HG02885 (cell line): ENCODE data around the gene FHOD3.

Source experiments
- ATAC-seq: cut with Tn5 transposase; IDR thresholded peaks from one replicate; pipeline ENCODE4 v1.9.1; 2021; ENCODE audit warnings: mild to moderate bottlenecking; ENCODE audit not compliant: unreplicated experiment, poor library complexity

FHOD3 gene

GRCh38 chr18:36297417-36298125 lies at the start of gene FHOD3:
FHOD3 (plus strand) TSS chr18:36297713; CDS start chr18:36297836, 123 bp downstream.
- peak; percentile 73 for ATAC-seq

- ATAC-seq = no peak
Measured at GRCh38 chr18:36249392-36249791, 48.1 kb upstream of the FHOD3 start.

DNA sequence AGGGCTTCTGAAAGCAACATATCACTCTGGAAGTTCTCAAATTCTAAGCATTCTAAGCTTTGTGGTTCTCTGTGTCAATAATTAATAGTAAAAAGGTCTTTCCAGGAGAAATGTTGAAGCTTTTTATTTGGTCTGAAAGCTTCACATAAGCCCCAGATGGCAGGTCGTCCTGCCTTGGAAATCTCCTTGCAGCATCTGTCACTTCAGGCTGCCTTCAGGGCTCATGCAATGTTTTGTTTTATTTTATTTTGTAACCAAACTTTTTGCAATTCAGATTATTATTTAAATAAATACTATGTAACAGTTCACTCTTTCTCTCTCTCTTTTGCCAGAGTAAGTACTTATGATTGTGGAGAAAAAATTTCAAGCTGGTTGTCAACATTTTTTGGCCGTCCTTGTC lies 46.7 kb upstream of the FHOD3 start:
- ATAC-seq = no peak

GRCh38 chr18:36255072-36255698 lies 42.3 kb upstream of the FHOD3 start:
- no peak for ATAC-seq

GRCh38 chr18:36256094-36256493 lies 41.4 kb upstream of the FHOD3 start:
- ATAC-seq = no peak

- ATAC-seq = no peak
Measured at GRCh38 chr18:36262971-36263370, 34.5 kb upstream of the FHOD3 start.

DNA sequence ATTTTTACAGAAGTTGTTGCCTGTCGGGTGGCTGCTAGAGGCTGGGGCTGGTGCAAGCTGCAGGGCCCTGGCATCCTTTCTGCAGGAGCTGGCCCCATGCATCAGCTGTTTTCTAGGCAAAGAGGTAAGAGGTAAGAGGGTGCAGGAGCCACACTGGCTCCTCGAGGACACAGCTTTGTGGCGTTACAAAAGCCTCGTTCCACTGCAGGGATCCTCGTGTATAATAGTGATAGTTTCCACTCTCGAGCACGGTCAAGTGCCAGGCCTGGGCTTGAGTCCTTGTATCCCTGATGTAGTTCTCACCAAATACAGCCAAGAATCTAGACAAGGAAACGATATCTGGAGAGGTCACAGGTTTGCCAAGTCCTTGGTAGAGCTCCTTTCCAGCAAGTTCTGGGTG lies 33.2 kb upstream of the FHOD3 start:
- ATAC-seq = no peak

DNA sequence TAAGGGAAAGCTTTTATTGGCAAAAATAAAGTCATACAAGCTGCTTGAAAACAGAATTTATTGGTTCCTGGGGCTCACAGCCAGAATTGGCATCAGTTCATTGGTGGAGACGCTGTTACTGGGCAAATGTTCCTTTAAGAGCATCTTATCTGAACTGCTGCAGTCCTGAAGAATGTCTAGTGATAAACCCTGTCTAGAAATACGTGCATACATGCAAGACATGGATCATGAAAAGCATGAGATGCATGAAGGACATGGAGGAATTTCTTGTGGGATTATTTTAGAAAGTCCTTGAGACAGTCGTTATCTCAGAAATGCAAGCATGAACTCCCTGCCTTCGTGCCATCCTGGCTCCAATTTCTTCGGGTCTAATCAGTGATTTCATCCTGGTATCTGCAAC lies 32.5 kb upstream of the FHOD3 start:
- no peak for ATAC-seq

DNA sequence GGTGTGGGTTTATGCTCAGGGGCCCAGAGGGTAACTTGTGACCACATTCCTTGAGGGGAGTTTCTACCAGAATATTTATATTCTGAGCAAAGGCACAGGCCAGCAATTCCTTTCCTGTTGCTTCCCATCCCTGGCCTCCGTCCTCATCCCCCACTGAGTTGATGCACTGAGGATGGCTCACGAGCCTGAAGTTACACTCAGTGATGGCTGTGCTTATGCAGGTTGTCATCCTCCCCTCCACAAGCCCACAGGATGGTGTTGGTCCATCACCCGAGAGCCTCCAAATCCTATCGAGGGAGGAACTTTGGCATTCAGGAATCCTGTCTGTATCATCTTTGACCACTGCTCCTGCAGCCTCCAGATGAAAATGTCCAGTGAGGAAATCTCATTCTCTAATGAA lies 28.4 kb upstream of the FHOD3 start:
- no peak for ATAC-seq

- ATAC-seq = no peak
Measured at GRCh38 chr18:36271153-36271552, 26.4 kb upstream of the FHOD3 start.

GRCh38 chr18:36273347-36273746 lies 24.2 kb upstream of the FHOD3 start:
- no peak for ATAC-seq

DNA sequence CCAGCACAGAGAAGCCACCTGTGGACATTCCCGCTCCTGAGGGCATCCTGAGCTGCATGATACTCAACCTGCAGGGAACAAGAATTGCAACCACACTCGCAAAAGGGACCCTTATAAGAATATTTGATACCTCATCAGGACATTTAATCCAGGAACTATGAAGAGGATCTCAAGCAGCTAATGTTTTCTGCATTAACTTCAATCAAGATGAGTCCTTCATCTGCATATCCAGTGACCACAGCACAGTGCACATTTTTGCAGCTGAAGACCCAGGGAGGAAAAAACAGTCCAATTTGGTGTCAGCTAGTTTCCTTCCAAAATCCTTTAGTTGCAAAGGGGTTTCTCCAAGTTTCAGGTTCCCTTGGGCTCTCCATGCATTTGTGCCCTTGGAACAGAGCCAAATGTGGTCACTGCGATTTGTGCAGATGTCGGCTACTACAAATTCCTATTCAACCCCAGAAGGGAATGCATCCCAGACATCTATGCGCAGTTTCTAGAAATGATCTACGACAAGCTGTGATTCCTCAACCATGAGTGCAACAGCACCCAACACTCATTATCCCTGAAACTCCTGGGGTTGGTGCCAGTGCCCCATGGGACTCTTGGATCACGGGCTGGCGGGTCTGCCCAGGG lies 23.3 kb upstream of the FHOD3 start:
- ATAC-seq = no peak

- ATAC-seq = no peak
Measured at GRCh38 chr18:36275561-36275960, 22.0 kb upstream of the FHOD3 start.

DNA sequence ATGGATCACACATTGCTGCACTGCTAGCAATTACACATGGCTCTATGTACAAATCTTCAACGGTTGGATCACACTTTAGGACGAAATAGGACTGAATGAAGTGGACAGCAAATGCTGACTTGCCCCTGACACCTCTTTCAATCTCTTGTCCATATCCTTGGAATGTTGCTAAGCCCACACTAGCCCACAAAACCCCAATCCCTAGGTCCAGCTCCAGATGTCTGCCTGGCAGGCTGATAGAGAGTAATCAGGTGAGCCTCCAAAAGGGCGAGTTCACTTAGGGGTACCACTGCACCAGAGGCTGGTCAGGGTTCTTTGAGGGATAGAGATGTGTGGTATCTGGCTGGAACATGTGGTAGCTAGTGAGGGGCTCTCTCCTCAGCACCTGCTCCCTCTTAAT lies 18.5 kb upstream of the FHOD3 start:
- ATAC-seq = no peak

- ATAC-seq = no peak
Measured at GRCh38 chr18:36281936-36282335, 15.6 kb upstream of the FHOD3 start.

- ATAC-seq = no peak
Measured at GRCh38 chr18:36283448-36283847, 14.1 kb upstream of the FHOD3 start.

GRCh38 chr18:36284268-36284667 lies 13.2 kb upstream of the FHOD3 start:
- no peak for ATAC-seq

DNA sequence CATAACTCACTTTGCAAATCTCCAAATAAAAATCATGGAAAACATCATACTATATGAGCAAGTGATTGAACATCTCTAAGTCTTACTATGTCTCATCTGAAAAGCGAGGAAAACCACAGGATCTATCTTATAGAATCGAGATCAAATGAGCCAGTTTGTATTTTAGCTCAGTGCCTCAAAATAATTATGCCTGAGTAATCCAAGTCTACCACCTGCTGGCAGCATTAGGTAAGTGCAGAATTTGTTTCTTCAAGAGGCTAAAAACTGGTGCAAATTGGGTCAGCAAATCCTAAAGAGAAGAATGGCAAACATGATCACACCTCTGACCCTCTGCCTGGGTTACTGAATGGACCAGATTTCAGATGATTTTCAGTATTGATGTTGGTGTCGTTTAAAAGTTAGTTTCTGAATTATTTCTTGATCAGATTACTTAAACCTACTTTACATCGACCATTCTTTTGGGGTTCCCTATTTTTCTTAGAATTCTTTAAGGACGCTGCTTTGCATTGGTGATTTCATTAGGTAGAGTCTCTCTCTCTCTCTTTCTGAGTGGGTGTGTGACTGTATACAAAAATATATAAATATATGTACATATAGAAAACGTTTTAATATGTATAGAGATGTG lies 12.7 kb upstream of the FHOD3 start:
- no peak for ATAC-seq

GRCh38 chr18:36287653-36288052 lies 9.9 kb upstream of the FHOD3 start:
- ATAC-seq = no peak

GRCh38 chr18:36288689-36289088 lies 8.8 kb upstream of the FHOD3 start:
- ATAC-seq = no peak

DNA sequence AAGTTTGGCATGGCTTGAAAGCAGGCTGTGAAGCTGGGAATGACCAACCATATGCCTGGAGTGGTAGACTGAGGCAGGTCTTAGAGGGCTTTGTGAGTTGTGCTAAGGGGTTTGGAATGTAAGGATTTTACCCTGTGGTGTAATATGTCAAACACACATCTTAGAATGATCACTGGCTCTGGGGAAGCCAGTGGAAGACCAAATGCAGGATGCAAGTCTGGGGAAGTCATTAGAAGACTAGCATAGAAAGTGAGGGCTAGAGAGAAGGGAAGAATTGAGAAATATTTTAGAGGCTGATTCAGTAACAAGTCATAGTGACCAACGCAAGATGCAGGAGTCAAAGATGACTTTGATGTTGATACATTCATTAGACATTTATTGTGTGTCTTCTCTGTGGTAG lies 3.5 kb upstream of the FHOD3 start:
- ATAC-seq = no peak
